ENCODE results near the gene SPPL2B. TPM values are rescaled to one million over a fixed set of nuclear protein-coding genes. Genes with fewer than 3 reads are reported as not detected.

The SPPL2B gene
- total RNA-seq, 1 donor from 2014 or later = 58.5 TPM

GRCh38 chr19:2353159-2353886, 24.8 kb downstream of the SPPL2B start:
- DNase-seq (ENCODE audit: extremely low read depth, low read depth, low spot score) = no peak

- no peak for DNase-seq (ENCODE audit: extremely low read depth, low read depth, low spot score)
These were observed 25.6 kb downstream of the SPPL2B start for GRCh38 chr19:2353887-2354592.

GRCh38 chr19:2354670-2355069, 26.2 kb downstream of the SPPL2B start:
- no peak for DNase-seq (ENCODE audit: extremely low read depth, low read depth, low spot score)

- no peak for DNase-seq (ENCODE audit: extremely low read depth, low read depth, low spot score)
These were observed 26.9 kb downstream of the SPPL2B start for GRCh38 chr19:2355168-2356035.

- DNase-seq (ENCODE audit: extremely low read depth, low read depth, low spot score) = no peak
These were observed 27.7 kb downstream of the SPPL2B start for GRCh38 chr19:2356036-2356646.

GRCh38 chr19:2357279-2358206, 29.1 kb downstream of the SPPL2B start:
- no peak for DNase-seq (ENCODE audit: extremely low read depth, low read depth, low spot score)

GRCh38 chr19:2358548-2359173, 30.2 kb downstream of the SPPL2B start:
- no peak for DNase-seq (ENCODE audit: extremely low read depth, low read depth, low spot score)

- DNase-seq (ENCODE audit: extremely low read depth, low read depth, low spot score) = no peak
These were observed 31.7 kb downstream of the SPPL2B start, which contains the start of gene TMPRSS9 for GRCh38 chr19:2359992-2360685. TSS of gene TMPRSS9 (plus strand) at chr19:2360265. CDS start at chr19:2389786, 29,521 bp downstream.

- no peak for DNase-seq (ENCODE audit: extremely low read depth, low read depth, low spot score)
These were observed 32.3 kb downstream of the SPPL2B start for GRCh38 chr19:2360833-2361232.

GRCh38 chr19:2361246-2362045, 33.0 kb downstream of the SPPL2B start:
- DNase-seq (ENCODE audit: extremely low read depth, low read depth, low spot score) = no peak

- DNase-seq (ENCODE audit: extremely low read depth, low read depth, low spot score) = no peak
These were observed 33.8 kb downstream of the SPPL2B start for GRCh38 chr19:2362046-2362969.

GRCh38 chr19:2362970-2363300, 34.5 kb downstream of the SPPL2B start:
- DNase-seq (ENCODE audit: extremely low read depth, low read depth, low spot score) = no peak

- no peak for DNase-seq (ENCODE audit: extremely low read depth, low read depth, low spot score)
These were observed 34.9 kb downstream of the SPPL2B start for GRCh38 chr19:2363419-2363818.

- DNase-seq (ENCODE audit: extremely low read depth, low read depth, low spot score) = no peak
These were observed 36.9 kb downstream of the SPPL2B start for GRCh38 chr19:2365201-2365970.

GRCh38 chr19:2371656-2372055, 43.2 kb downstream of the SPPL2B start:
- DNase-seq (ENCODE audit: extremely low read depth, low read depth, low spot score) = no peak

- no peak for DNase-seq (ENCODE audit: extremely low read depth, low read depth, low spot score)
These were observed 43.7 kb downstream of the SPPL2B start for GRCh38 chr19:2372076-2372612.
